OCI-LY7 (cell line): ENCODE results near the gene GGA3.

Source experiments
- CTCF ChIP-seq: fragments of 200-600 bp; sonication (generic); conservative IDR thresholded peaks from 2 replicates; pipeline ENCODE4 v1.5.1; 2014; ENCODE audit warnings: mild to moderate bottlenecking, antibody characterized with exemption, low read length, moderate library complexity, mixed read lengths
- EZH2phosphoT487 ChIP-seq: fragments of 200-600 bp; sonication (generic); IDR thresholded peaks from 2 replicates; pipeline ENCODE4 v1.6.1; 2018; ENCODE audit warnings: low read depth, borderline replicate concordance, mild to moderate bottlenecking, mixed run types, antibody characterized with exemption, low read length, moderate library complexity, mixed read lengths

GRCh38 chr17:75218131-75218530 lies 43.3 kb downstream of the GGA3 start:
- no peak for TF ChIP-seq CTCF
- no peak for TF ChIP-seq EZH2phosphoT487
